Measurements from ENCODE around the gene CENPF. TPM values are rescaled to one million over a fixed set of nuclear protein-coding genes. Genes with fewer than 3 reads are reported as not detected.
"Not testable (repeated sequence)": the region's sequence is repeated elsewhere in the genome, so short reads cannot be mapped to it uniquely, and the experiment has no call there.

CENPF gene, protein sequence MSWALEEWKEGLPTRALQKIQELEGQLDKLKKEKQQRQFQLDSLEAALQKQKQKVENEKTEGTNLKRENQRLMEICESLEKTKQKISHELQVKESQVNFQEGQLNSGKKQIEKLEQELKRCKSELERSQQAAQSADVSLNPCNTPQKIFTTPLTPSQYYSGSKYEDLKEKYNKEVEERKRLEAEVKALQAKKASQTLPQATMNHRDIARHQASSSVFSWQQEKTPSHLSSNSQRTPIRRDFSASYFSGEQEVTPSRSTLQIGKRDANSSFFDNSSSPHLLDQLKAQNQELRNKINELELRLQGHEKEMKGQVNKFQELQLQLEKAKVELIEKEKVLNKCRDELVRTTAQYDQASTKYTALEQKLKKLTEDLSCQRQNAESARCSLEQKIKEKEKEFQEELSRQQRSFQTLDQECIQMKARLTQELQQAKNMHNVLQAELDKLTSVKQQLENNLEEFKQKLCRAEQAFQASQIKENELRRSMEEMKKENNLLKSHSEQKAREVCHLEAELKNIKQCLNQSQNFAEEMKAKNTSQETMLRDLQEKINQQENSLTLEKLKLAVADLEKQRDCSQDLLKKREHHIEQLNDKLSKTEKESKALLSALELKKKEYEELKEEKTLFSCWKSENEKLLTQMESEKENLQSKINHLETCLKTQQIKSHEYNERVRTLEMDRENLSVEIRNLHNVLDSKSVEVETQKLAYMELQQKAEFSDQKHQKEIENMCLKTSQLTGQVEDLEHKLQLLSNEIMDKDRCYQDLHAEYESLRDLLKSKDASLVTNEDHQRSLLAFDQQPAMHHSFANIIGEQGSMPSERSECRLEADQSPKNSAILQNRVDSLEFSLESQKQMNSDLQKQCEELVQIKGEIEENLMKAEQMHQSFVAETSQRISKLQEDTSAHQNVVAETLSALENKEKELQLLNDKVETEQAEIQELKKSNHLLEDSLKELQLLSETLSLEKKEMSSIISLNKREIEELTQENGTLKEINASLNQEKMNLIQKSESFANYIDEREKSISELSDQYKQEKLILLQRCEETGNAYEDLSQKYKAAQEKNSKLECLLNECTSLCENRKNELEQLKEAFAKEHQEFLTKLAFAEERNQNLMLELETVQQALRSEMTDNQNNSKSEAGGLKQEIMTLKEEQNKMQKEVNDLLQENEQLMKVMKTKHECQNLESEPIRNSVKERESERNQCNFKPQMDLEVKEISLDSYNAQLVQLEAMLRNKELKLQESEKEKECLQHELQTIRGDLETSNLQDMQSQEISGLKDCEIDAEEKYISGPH (N-terminal part only)
- polyA plus RNA-seq (2012; ENCODE audit: insufficient read depth, insufficient read length): 109 TPM

DNA sequence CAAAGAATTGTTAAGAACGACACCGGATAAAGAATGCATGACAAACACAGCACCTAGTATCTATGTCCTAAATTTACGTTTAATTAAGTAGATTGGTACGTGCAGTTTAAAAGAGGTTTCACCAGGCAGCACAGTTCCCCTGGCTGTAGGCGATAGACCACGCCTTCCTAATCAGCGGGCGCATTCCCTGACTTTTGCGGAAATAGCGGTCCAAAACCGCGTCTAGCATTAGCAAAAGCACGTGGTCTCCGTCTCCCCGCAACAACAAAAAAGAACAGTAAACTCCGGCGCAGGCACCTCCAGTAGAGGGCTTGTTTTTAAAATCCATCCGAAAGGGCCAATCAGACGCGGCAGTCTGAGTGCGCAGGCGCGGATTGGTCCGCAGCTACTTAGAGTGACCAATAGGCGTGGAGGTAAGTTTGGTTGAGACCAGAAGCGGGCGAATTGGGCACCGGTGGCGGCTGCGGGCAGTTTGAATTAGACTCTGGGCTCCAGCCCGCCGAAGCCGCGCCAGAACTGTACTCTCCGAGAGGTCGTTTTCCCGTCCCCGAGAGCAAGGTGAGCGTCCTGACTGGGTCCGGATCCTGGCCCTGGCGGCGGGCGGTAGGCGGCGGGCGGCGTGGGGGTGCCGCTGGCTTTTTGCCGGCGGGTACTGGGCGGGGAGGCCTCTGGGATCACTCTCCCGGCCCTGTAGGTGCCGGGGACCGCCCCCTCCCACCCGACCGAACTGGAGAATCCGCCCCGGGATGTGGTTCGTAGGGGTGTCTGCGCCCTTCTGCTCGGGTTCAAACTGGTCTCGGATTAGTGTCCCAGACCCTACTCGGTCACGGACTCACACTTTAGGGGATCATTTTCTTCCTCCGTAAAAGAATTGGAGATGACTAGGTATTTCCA lies at the start of gene CENPF:
Gene CENPF (plus strand): TSS at position 432 of the 894 bp plus-strand sequence. CDS start 10,560 bp downstream, outside the sequence.
- H3K4me3 ChIP-seq (ENCODE audit: low read length): peak within 1 kb of the TSS; percentile 94
- peak; percentile 99 for DNase-seq (ENCODE audit: low read depth, low spot score)

DNA sequence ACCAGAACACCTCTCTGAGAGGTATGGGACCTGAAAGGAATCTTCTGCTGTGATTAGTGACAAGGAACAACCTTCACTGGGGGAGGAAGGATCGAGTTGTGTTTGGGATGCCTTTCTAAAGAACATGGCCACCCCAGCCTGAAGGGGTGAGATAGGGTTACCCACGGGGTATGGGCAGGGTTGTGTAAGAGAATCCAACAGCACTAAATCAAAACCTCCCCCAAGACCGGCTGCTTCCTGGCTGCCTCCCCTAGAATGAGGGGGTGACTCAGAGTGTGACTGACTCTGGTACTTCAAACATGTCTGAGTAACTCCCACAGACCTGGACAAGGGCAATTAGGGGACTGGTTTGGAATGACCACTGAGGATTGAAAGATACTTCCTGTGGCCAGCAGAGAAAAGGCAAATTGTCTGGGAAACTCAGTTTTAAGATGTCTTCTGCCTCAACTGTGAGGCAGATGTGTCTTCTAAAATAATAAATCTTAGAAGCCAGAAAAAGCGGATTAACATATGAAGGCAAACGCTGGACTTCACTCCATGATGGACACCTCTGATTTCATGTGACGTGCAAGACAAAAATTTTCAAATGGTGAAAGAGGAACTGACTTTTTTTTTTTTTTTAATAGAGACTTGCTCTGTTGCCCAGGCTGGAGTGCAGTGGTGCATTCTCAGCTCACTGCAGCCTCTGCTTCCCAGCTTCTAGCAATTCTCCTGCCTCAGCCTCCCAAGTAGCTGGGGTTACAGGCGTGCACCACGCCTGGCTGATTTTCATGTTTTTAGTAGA lies 44.9 kb upstream of the CENPF start:
- H3K4me3 ChIP-seq (ENCODE audit: low read length): no peak overlapping the region
- no peak for DNase-seq (ENCODE audit: low read depth, low spot score)

DNA sequence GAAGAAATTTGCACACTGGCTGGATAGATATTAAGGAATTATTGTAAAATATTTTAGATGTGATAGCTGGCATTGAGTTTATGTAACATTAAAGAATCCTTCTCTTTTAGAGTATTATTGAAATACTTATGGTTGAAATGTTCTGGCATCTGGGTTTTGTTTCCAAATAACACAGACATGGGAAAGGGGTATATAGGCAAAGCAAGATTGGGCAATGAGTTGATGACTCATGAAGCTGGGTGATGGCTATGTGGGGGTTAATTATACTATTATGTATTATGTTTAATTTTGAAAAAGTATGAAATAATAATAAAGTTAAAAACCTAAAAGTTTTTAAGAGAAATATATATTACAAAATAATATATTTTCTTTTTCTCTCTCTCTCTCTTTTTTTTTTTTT lies 39.1 kb upstream of the CENPF start:
- DNase-seq (ENCODE audit: low read depth, low spot score): no peak
- no peak overlapping the region for H3K4me3 ChIP-seq (ENCODE audit: low read length)

DNA sequence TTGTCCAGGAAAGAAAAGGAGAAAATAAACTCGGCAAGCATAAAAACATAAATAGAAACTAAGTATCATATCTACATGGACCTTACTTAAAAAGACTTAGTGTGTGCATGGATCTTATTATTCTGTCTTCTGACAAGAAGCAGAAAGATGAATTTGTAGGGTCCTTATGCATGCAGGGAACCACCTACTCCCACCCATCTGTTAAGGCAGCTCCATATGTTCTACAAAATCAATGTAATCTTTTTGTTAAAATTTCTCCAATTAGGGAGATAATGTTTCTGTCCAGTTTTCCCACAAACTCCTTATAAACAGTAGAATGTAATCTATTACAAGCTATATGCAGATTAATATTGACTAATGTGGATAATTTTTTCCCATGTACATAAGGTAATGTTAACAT lies 37.7 kb upstream of the CENPF start:
- no peak overlapping the region for H3K4me3 ChIP-seq (ENCODE audit: low read length)
- DNase-seq (ENCODE audit: low read depth, low spot score): no peak

DNA sequence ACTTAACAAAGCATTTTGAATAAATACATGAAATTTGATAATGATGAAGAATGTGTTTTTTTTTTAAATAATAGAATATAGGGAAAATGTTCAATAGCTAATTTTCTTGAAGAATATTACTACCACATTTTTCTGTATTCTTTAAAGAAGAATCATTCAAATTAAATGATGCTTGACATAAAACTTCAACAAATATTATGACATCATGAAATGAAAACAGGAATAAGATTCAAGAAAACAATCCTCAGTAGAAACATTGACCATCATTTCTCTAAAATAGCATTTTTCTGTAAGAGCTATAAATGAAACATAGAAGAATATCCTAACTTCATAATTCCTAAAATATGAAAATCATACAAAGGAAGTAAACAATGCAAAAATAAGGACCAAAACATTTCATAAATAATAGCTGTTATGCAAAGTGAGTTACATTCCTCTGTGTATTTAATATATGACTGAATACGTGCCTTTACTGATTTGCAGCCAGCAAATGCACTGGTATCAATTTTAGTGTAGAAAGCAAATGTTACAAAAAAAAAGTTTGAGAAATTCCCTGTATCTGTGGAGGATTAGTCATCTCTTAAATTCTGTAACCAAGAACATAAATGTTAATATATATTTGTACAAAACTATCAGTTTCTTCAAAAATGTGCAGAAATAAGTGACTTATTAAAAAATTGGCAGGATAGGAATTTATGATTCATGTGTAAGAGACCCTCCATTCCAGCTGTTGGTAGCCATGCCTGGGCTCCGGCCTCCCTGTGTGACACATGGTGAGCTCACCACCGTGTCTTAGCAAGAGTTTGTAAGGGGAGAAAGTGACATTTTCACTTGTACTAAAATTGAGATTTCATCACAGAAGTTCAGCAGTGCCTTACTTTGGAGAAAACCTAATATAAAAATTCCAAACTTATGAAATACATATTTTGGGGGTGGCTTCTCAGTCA lies 36.6 kb upstream of the CENPF start:
- DNase-seq (ENCODE audit: low read depth, low spot score): no peak
- H3K4me3 ChIP-seq (ENCODE audit: low read length): no peak overlapping the region

DNA sequence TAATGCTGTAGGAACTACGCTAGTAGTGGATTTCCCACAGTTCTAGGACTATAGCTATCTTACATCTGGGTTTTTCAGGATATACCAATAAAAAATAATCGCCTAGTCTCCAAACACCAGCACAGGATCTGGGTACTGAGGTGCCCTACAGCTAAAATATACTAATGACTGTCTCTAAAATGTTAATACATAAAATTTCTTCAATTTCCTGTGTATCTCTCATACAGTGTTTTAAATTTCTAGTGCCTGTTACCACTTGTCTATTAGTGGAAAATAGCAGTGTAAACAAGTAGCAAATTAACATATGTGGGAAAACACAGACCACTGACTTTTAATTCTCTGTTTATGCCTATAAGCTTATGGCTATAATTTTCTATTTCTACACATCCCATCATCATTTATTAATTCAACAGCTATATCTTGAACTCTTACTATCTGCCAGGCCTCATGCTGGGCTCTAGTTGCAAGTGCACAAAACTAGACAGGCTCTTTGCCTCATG lies 35.5 kb upstream of the CENPF start:
- no peak for DNase-seq (ENCODE audit: low read depth, low spot score)
- no peak overlapping the region for H3K4me3 ChIP-seq (ENCODE audit: low read length)

DNA sequence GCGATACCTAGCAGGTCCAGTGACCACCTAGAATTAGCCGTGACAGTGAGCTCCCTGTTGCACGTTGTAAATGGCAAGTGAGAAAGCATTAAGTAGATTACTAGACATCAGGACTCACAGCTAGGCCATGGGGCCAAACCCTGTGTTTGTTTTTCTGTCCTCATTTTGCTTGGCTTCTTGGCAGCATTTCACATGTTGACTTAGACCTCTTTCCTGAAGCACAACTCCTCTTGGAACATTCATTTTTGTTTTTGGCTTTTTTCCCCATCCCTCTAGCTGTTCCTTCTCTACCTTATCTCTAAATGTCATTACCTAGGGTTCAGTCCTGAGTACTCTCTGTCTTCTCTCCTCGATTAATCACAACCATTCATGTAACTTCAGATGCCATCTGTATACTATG lies 34.7 kb upstream of the CENPF start:
- H3K4me3 ChIP-seq (ENCODE audit: low read length): no peak overlapping the region
- DNase-seq (ENCODE audit: low read depth, low spot score): no peak

DNA sequence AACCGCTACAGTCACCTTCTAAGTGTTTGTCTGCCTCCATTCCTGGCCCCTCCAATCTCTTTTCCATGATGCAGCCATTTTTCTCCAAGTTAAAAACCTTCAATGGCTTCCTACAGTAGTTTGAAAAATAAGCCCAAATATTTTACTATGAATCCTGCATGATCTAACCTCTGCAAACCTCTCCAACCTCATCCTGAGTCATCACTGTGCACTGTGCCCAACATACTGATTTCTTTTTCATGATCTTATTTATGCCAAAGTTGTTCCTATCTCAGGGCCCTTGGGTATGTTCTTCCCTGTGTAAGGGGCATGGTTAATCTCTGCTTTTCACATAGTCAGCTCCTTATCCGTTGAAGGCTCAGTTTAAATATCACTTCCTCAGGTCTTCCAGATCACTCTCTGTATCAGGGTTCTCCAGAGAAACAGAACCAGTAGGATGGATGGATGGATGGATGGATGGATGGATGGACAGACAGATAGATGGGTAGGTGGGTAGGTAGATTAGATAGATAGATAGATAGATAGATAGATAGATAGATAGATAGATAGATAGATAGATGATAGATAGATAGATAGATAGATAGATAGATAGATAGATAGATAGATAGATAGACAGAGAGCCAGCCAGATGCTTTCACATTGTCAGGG lies 33.5 kb upstream of the CENPF start:
- no peak for DNase-seq (ENCODE audit: low read depth, low spot score)
- no peak overlapping the region for H3K4me3 ChIP-seq (ENCODE audit: low read length)

DNA sequence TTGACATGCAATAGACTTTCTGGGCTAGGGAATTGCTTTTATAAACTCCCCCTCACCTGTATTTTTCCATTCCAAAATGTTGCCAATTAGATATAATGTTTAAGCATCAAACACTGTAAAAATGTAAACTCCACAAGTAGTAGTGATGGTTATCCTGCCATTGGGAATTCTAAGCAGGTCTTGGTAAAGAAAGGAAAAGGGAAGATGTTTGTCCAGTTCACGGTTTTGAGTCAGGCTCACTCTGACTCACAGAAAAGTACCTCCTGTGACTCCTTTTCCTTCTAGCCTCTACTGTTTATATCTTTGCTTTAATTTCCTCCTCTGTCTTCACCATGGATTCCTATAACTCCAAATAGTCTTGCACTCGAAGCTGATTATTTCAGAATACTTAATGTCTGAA lies 32.6 kb upstream of the CENPF start:
- no peak overlapping the region for H3K4me3 ChIP-seq (ENCODE audit: low read length)
- no peak for DNase-seq (ENCODE audit: low read depth, low spot score)

DNA sequence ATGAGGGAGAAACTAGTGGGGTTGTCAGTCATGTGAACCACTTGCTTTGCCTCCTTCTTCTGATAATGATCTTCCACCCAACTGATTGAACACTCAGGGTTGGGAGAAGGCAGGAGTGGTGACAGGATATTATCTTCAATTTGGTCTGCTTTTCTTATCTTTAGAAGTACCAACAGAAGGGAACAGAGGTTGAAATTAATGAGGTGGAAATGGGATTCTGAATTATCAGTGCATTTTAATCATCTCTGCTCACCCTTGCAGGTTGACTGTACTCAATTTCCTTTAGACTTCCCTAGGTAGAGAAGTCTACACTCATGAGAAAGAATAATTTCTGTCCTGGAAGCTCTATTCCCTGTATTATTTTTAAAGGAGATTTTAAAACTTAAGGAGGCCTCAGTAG lies 31.7 kb upstream of the CENPF start:
- H3K4me3 ChIP-seq (ENCODE audit: low read length): no peak overlapping the region
- DNase-seq (ENCODE audit: low read depth, low spot score): no peak

DNA sequence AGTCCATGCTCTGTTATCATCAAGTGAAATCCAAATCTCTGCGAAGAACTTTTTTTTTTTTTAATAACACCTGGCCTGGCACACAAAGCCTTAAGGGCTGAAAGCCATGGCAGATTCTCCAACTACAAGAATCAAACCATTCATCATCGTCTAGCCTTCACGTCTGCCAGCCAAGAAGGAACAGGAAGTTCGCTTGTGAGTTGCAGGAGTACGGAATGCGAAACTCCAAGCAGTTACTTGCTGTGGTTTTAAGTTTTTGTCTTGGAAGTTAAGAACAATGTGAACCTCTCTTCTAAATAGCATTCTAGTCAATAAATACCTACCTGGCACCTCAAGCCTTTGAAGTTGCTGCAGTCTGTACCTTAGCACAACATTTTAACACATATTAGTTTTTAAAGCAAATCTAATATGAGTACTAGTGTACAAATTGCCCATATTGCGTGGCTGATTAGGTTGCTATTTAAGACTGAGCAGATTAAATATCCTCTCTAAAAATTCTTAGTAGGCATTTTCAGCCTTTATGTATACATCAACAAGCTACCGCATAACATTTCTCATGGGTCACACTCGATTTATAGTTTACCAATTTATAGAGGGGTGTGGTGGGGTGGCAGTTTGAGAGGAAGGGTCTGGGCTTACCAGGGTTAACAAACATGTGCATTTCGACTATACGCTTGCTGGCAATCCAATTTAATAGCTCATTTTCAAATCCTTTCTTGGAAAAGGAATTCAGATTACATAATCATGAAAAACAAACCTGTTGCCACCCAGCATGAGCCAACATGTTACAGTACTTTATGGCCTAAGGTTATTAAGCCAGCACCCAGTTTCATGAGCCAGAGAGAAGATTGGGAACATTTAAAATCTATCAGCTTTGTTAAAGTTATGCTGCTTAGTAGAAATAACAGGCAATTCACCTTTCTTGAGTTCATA lies 29.3 kb upstream of the CENPF start:
- H3K4me3 ChIP-seq (ENCODE audit: low read length): no peak overlapping the region
- no peak for DNase-seq (ENCODE audit: low read depth, low spot score)

DNA sequence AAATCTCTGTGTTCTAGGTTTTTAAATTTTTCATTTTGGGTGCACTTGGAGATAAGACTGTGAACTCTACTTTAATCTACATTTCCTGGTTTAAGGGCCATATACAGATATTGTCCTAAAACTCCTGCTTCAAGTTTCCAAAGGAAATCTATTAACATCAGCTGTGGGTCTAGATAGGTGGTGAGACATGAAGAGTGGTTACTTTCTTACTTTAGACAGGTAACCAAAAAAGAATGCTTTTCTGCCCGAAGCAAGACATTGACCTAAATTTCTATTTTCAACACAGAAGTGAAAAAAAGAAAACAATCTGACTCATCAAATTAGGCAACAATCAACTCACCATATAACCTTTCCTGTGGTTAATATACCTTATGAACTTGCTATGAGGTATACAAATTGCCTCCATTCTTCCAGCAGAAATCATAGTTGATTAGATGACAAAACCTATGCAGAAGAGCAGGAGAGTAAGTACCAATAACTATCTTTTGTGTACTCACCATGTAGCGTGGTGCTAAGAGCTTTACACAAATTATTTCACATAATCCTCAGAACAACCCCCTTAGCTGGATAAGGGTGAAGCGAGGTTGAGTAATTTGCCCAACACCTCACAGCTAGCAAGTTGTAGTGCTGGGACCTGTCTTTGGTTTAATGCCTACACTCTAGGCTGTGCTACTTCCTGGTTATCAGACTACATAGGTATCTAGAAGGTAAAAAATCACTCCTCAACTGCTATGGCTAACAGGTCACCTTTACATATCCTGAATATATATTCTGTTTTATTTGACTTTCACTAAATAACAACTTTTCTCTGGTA lies 28.2 kb upstream of the CENPF start:
- H3K4me3 ChIP-seq (ENCODE audit: low read length): no peak overlapping the region
- DNase-seq (ENCODE audit: low read depth, low spot score): no peak

DNA sequence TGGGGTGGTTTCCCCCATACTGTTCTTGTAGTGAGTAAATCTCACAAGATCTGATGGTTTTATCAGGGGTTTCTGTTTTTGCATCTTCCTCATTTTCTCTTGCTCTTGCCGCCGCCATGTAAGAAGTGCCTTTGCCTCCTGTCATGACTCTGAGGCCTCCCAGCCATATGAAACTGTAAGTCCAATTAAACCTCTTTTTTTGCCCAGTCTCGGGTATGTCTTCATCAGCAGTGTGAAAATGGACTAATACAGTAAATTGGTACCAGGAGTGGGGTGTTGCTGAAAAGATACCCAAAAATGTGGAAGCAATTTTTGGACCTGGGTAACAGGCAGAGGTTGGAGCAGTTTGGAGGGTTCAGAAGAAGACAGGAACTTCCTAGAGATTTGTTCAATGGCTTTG lies 26.9 kb upstream of the CENPF start:
- H3K4me3 ChIP-seq (ENCODE audit: low read length); DNase-seq (ENCODE audit: low read depth, low spot score): not testable (repeated sequence)

DNA sequence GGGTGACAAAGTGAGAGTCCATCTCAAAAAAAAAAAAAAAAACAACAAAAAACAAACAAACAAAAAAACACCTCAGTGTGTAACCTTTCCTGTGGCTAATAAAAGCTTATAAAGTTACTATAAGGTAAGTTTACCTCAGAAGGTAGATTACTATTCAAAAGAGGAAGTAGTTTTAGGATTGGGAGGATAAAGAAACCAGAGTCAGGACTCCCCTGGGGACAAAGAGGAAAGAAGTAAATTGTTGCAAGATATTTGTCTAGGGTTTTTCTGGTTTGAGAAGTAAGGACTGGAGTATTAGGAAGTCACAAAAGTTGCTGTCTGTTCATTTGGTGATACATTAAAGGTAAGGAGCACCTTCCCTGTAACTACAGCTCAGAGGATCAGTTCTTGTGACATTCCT lies 23.8 kb upstream of the CENPF start:
- no peak for DNase-seq (ENCODE audit: low read depth, low spot score)
- H3K4me3 ChIP-seq (ENCODE audit: low read length): no peak overlapping the region
